Medulla oblongata (tissue), 1 donor: ENCODE measurements around the gene ADAM12.

Experiments
- DNase-seq: peaks from one replicate; pipeline ENCODE4 v3.0.0-alpha.2; 2015; ENCODE audit errors: extremely low spot score

Gene ADAM12

GRCh38 chr10:126146771-126147170, 241.5 kb downstream of the ADAM12 start:
- DNase-seq = no peak

GRCh38 chr10:126143117-126143516, 245.2 kb downstream of the ADAM12 start:
- DNase-seq = no peak

DNA sequence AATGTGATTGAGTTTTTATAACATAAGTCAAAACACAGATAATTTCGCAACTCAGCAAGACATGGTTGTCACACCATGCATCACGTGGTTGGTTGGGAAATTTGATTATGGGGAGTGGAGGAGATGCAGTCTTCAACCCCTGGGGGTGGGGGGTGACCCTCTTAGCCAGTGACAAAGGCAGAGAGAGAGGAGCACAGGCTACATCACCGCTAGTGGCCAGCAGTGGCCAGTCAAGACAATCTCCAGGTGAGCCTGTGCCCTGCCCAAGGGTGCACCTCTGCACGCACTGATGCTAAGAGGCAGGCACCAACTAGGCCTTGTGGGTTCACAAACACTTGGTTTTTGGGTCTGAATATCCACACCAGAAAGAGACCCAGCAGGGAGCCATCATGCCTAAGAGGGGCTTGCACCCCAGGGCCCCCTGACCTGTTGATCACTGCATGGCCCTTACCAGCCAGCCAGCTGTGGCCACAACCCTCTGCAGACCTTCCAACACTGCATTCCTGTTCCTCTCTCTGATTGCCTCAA, 247.5 kb downstream of the ADAM12 start:
- no peak for DNase-seq

DNA sequence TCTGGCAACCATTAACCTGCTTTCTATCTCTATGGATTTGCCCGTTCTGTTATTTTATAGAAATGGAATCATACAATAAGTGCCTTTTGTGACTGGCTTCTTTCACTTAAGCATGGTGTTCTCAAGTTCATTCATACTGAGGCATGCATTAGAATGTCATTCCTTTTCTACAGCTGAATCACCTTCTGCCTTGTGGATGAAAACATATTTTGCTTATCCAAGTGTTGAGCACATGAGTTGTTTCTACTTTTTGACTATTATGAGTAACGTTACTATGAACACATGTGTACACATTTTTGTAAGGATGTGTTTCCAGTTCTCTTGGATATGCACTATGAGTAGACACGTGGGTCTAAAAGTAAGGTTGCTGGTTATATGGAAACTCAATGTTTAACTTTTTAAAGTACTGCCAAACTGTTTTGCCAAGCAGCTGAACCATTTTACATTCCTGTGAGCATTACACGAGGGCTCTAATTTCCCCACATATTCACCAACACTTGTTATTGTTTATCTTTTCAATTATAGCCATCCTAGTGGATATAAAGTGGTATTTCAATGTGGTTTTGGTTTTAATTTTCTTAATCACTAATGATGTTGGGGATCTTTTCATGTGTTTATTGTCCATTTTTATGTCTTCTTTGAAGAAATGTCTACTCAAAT, 250.6 kb downstream of the ADAM12 start:
- no peak for DNase-seq

GRCh38 chr10:126135941-126136595, 252.2 kb downstream of the ADAM12 start:
- DNase-seq = peak; percentile 27

DNA sequence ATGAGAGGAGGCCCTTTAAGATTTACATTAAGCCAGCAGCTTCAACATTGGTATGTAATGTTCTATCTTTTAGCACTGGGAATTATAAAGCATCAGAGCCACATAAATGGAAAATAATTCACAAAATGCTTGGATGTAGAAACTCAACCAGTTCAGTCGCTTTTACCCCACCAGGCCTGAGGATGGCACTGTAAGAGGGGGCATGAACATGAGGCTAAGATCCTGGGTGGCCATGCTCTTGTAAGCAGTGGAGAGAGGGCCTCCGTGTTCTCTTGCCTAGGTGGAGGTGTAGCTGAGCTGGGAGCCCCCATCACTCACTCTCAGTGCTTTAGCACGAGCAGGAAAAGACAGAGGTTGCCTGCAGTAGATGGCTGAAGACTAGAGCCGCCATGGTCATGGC, 253.1 kb downstream of the ADAM12 start:
- no peak for DNase-seq

DNA sequence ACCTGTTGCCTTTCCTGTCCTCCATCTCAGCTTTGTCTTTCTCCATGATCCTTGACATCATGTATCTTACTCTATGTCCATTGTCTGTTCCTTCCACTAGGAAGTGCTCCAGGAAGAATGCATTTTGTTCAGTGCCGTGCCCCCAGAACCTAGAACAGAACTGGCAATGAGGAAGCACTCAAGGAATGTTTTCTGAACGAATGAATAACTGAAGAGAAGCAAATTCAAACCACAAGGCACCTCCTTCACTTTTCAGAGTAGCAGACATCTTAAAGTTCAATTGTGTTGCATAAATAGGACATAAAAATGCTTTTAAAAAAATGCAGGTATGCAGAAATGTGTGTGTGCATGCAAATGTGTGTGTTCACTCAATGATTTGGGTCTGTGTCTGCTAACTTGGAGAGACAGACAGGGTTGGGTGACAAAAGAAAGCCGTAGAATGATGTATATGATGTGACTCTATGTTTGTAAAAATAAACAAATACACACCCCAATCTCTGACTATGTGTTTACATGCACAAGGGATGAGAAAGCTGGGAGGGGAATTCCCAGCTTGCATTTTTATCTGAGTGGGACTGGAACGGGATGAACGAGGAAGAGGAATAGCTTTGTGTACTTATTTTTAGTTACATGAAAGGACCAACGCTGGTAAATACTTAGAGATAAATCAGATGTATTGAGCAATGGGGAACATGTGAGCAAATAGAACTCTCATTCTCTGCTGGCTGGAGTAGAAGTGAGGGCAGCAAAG, 254.2 kb downstream of the ADAM12 start:
- DNase-seq = no peak

GRCh38 chr10:126133082-126133620, 255.1 kb downstream of the ADAM12 start:
- DNase-seq = no peak

GRCh38 chr10:126131341-126131740, 256.9 kb downstream of the ADAM12 start:
- DNase-seq = no peak

- peak; percentile 18 for DNase-seq
These were observed 258.0 kb downstream of the ADAM12 start for GRCh38 chr10:126130271-126130710.

GRCh38 chr10:126129026-126129425, 259.3 kb downstream of the ADAM12 start:
- DNase-seq = no peak

DNA sequence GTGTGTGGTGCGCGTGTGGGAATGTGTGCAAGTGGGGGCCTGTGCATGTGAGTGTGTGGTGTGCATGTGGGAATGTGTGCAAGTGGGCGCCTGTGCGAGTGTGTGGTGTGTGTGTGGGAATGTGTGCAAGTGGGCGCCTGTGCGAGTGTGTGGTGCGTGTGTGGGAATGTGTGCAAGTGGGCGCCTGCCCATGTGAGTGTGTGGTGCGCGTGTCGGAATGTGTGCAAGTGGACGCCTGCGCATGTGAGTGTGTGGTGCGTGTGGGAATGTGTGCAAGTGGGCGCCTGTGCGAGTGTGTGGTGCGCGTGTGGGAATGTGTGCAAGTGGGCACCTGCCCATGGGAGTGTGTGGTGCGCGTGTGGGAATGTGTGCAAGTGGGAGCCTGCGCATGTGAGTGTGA, 259.7 kb downstream of the ADAM12 start:
- no peak for DNase-seq

GRCh38 chr10:126127481-126128029, 260.7 kb downstream of the ADAM12 start:
- no peak for DNase-seq

GRCh38 chr10:126126866-126127265, 261.4 kb downstream of the ADAM12 start:
- no peak for DNase-seq

- DNase-seq = no peak
These were observed 262.3 kb downstream of the ADAM12 start for GRCh38 chr10:126126023-126126422.

DNA sequence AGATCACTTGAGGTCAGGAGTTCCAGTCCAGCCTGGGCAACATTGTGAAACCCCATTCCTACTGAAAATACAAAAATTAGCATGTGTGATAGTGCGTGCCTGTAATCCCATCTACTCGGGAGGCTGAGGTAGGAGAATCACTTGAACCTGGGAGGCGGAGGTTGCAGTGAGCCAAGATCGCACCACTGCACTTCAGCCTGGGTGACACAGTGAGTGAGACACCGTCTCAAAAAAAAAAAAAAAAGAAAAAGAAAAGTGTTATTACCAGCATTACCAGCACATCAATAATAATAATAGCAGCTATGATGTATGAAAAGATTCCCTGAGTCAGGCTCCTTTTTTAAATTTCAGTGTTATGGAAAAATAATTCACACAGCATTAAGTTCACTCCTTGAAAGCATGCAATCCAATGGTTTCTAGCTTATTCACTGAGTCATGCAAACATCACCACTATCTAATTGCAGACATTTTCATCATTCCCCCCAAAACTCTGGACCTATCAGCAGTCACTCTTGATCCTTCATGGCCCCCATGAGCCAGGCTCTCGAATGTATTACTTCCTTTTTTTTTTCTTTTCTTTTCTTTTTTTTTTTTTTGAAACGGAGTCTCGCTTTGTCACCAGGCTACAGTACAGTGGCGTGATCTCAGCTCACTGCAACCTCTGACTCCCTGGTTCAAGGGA, 263.5 kb downstream of the ADAM12 start:
- DNase-seq = no peak

GRCh38 chr10:126124046-126124445, 264.2 kb downstream of the ADAM12 start:
- no peak for DNase-seq

GRCh38 chr10:126123466-126123865, 264.8 kb downstream of the ADAM12 start:
- DNase-seq = no peak

DNA sequence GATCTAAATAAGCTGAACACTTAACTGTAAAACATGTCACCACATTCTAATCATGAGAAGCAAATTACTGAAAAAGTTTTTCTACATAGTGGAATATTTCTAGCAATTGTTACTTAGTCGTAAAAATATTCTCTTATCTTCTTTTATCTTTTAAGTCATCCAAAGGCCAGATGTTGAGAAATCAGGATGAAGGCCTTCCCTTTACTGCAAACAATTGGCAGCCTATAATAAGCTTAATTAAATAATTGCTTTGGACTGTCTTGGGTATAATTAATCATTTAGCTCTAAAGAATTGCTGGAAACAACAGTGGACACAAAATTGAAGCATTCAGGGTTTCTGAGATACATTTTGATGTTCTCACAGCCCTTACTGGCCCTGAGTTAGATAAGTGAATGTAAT, 265.4 kb downstream of the ADAM12 start:
- DNase-seq = no peak

DNA sequence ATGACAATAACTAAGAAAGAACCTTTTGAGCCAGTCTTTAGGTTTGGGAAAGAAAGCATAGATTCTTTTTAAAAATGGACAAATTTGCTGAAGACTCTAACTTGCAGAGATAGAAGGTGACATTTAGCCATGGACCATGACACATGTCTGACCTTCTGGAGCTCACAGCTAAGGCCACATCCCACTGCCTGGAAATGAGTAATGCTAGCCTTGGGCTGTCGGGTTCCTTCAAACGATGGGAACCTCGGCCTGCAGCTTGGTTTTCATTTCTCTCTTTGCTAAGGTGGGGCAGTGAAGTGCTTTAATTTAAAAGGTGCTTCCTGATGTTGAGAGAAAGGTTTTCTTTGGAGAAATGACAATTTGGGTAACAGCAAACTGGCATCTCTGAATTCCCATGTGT, 268.7 kb downstream of the ADAM12 start:
- no peak for DNase-seq

- no peak for DNase-seq
These were observed 269.8 kb downstream of the ADAM12 start for GRCh38 chr10:126118476-126118875.
